B cell (primary cell): Measurements from ENCODE around the gene NTM. TPM values are rescaled to one million over a fixed set of nuclear protein-coding genes. Genes with fewer than 3 reads are reported as not detected.

Experiments used
- ATAC-seq: fragments of 200-7000 bp; cut with Tn5 transposase; one replicate; pipeline ENCODE4 v1.10.0; 2021; ENCODE audit warnings: low read depth, mild to moderate bottlenecking, moderate number of reproducible peaks, moderate library complexity
- CTCF ChIA-PET: fragments of 350-600 bp; sonication (Branson Sonifier 250); formaldehyde crosslinking; loops from one replicate; lab custom pipeline; 2021; ENCODE audit warnings: antibody characterized with exemption, inconsistent platforms; lab: Charles Lee
- POLR2A ChIA-PET: fragments of 350-600 bp; sonication (Branson Sonifier 250); formaldehyde crosslinking; loops from one replicate; lab custom pipeline; 2021; ENCODE audit warnings: antibody characterized with exemption; lab: Charles Lee
- DNase-seq: peaks from one replicate; pipeline ENCODE4 v3.0.0; 2013
- H2AFZ ChIP-seq: 2 replicates; pipeline ENCODE4 v1.6.1; 2012; ENCODE audit warnings: mild to moderate bottlenecking, low read depth, low read length; ENCODE audit not compliant: insufficient read depth, poor library complexity, severe bottlenecking
- H3K27ac ChIP-seq, 2 donors: 1 replicate in 1 of 2; 2 replicates in 1 of 2; pipeline ENCODE4 v1.5.1; 2012 to 2013; ENCODE audit warnings: low read length in 2 of 2, mild to moderate bottlenecking in 2 of 2, moderate library complexity in 1 of 2
- H3K27me3 ChIP-seq, 4 experiments: fragments of 200-600 bp in 1 of 4; sonication (generic) in 1 of 4; replicated peaks in 1 of 4; 1 replicate in 2 of 4; 2 replicates in 2 of 4; pipeline versions ENCODE4 v1.6.1 to v1.7.0; 2013 to 2016; ENCODE audit warnings: low read length in 3 of 4, mild to moderate bottlenecking in 2 of 4, mixed read lengths in 1 of 4, moderate library complexity in 1 of 4; ENCODE audit not compliant: insufficient read depth in 4 of 4, control insufficient read depth in 3 of 4; ENCODE audit errors: control extremely low read depth in 1 of 4
- H3K36me3 ChIP-seq, 2 experiments: replicated peaks in 1 of 2; 1 replicate in 1 of 2; 2 replicates in 1 of 2; pipeline versions ENCODE4 v1.6.1 to v1.7.1; 2013; ENCODE audit warnings: low read length in 1 of 2; ENCODE audit not compliant: insufficient read depth in 2 of 2, control insufficient read depth in 1 of 2; ENCODE audit errors: control extremely low read depth in 1 of 2, extremely low read depth in 1 of 2
- H3K4me1 ChIP-seq, 2 donors: fragments of 200-600 bp in 1 of 2; sonication (generic) in 1 of 2; 1 replicate in 1 of 2; 2 replicates in 1 of 2; pipeline versions ENCODE4 v1.5.1 to v1.6.1; 2013 to 2017; ENCODE audit warnings: low read length in 2 of 2; ENCODE audit not compliant: control insufficient read depth in 2 of 2, insufficient read depth in 2 of 2
- H3K4me2 ChIP-seq: replicated peaks from 2 replicates; pipeline ENCODE3; 2012; ENCODE audit warnings: mild to moderate bottlenecking, low read depth, low read length; ENCODE audit not compliant: poor library complexity, severe bottlenecking
- H3K4me3 ChIP-seq, 5 experiments: fragments of 200-600 bp in 1 of 5; sonication (generic) in 1 of 5; 1 replicate in 3 of 5; 2 replicates in 2 of 5; pipeline versions ENCODE4 v1.5.1 to v1.7.0; 2011 to 2016; ENCODE audit warnings: low read length in 4 of 5, mild to moderate bottlenecking in 4 of 5, low read depth in 2 of 5, control low read depth in 1 of 5, moderate library complexity in 1 of 5; ENCODE audit not compliant: insufficient read depth in 1 of 5; ENCODE audit errors: control extremely low read depth in 1 of 5, extremely low read depth in 1 of 5
- H3K79me2 ChIP-seq: fragments of 200-600 bp; sonication (generic); one replicate; pipeline ENCODE4 v1.6.0; 2016; ENCODE audit warnings: low read length; ENCODE audit not compliant: control insufficient read depth, insufficient read depth
- H3K9ac ChIP-seq: fragments of 200-600 bp; sonication (generic); 2 replicates; pipeline ENCODE4 v1.6.1; 2017; ENCODE audit warnings: mild to moderate bottlenecking, low read length, moderate library complexity
- H3K9me3 ChIP-seq, 3 donors: one replicate each; pipeline versions ENCODE4 v1.6.1 to v1.7.1; 2013; ENCODE audit warnings: low read length in 2 of 3; ENCODE audit not compliant: control insufficient read depth in 2 of 3, insufficient read depth in 1 of 3; ENCODE audit errors: control extremely low read depth in 1 of 3
- H4K20me1 ChIP-seq: 2 replicates; pipeline ENCODE4 v1.6.0; 2012; ENCODE audit warnings: mild to moderate bottlenecking, low read length; ENCODE audit not compliant: insufficient read depth, control insufficient read depth, poor library complexity, severe bottlenecking
- H3K27ac Mint-ChIP-seq: one replicate; pipeline ENCODE4 v1.8.0; 2021; ENCODE audit warnings: mixed read lengths
- H3K27me3 Mint-ChIP-seq: one replicate; pipeline ENCODE4 v1.8.0; 2021; ENCODE audit warnings: mixed read lengths
- H3K4me1 Mint-ChIP-seq: one replicate; pipeline ENCODE4 v1.8.0; 2021; ENCODE audit warnings: mixed read lengths
- H3K4me3 Mint-ChIP-seq: one replicate; pipeline ENCODE4 v1.8.0; 2021; ENCODE audit warnings: mixed read lengths
- H3K9me3 Mint-ChIP-seq: one replicate; pipeline ENCODE4 v1.8.0; 2022; ENCODE audit warnings: mixed read lengths; ENCODE audit not compliant: insufficient read depth
- CTCF ChIP-seq: fragments of 200-600 bp; IDR thresholded peaks from one replicate; pipeline ENCODE4 v1.8.0; 2022; ENCODE audit warnings: antibody characterized with exemption, mild to moderate bottlenecking
- EZH2 ChIP-seq: IDR thresholded peaks from 2 replicates; pipeline ENCODE4 v1.6.1; 2012; ENCODE audit warnings: borderline replicate concordance, low read depth, mild to moderate bottlenecking, moderate library complexity, low read length; ENCODE audit not compliant: insufficient read depth, poor library complexity, severe bottlenecking
- WGBS: methylation state at CpG from one replicate; pipeline ENCODE4 v1.1.5; 2013; ENCODE audit warnings: missing lambda C conversion rate; ENCODE audit not compliant: insufficient coverage; 5-methylcytosine and 5-hydroxymethylcytosine counted together
- intact Hi-C: fragments of 100-400 bp; cut with micrococcal nuclease; formaldehyde crosslinking; loops from one replicate; pipeline ENCODE4 v1.10.0; 2022
- polyA plus RNA-seq: library from polyadenylated mRNA; depleted of rRNA; stranded (reverse); fragments of >200 nt; gene quantifications from 2 replicates; pipeline ENCODE4 v1.2.3, GENCODE V29; 2012
- total RNA-seq, 2 donors: library from RNA; stranded (reverse); fragments of 120-200 nt in 1 of 2; gene quantifications; 1 replicate in 1 of 2; 2 replicates in 1 of 2; pipeline versions ENCODE4 v1.2.3 to v1.2.4, GENCODE V29; 2013 to 2022

Gene NTM
- total and polyA plus RNA-seq, 2 donors (not counting 1 experiment from before 2014, with no cell fraction given), result not detected

GRCh38 chr11:132095230-132096131 is 725.1 kb downstream of the NTM start:
- Mint-ChIP-seq H3K27me3 (no peaks in the 10 kb centered on the region), H3K4me1 (no peaks in the 10 kb centered on the region), H3K4me3 (no peak overlapping the region), H3K9me3 (no peaks in the 10 kb centered on the region), H3K27ac (no peak overlapping the region)
- no peak for ATAC-seq
- WGBS, result 71% methylated on average over 11 of the region's 13 CpGs
- Histone ChIP-seq H3K4me3 (no peak overlapping the region), H4K20me1 (no peaks in the 10 kb centered on the region), H3K9me3 (peaks cover 0 to 3% (median 0%) of the 10 kb centered on the region in 3 donors), H3K27me3 (no peaks in the 10 kb centered on the region), H3K4me2 (no peak overlapping the region), H3K4me1 (no peaks in the 10 kb centered on the region), H3K27ac (no peak overlapping the region), H3K9ac (no peak overlapping the region), H3K36me3 (no peaks in the 10 kb centered on the region), H2AFZ (no peak overlapping the region), H3K79me2 (no peaks in the 10 kb centered on the region)
- ChIA-PET POLR2A (no interaction called here), CTCF (no interaction called here)
- intact Hi-C loops, result no loop called here
- TF ChIP-seq CTCF (no peak), EZH2 (no peak)
- DNase-seq, result no peak

GRCh38 chr11:132096132-132096825 is 725.9 kb downstream of the NTM start:
- no peak overlapping the region for H3K4me2 ChIP-seq
- no peak overlapping the region for H3K4me3 Mint-ChIP-seq
- H3K4me3 ChIP-seq, result no peak overlapping the region
- H3K9me3 Mint-ChIP-seq, result no peaks in the 10 kb centered on the region
- POLR2A ChIA-PET, result no interaction called here
- H3K4me1 Mint-ChIP-seq, result no peaks in the 10 kb centered on the region
- intact Hi-C loops, result no loop called here
- no peaks in the 10 kb centered on the region for H3K79me2 ChIP-seq
- no peaks in the 10 kb centered on the region for H3K36me3 ChIP-seq
- 72% methylated on average over 4 of the region's 11 CpGs for WGBS
- no peak overlapping the region for H3K9ac ChIP-seq
- DNase-seq (no peak), ATAC-seq (no peak)
- H2AFZ ChIP-seq, result no peak overlapping the region
- no peaks in the 10 kb centered on the region for H3K27me3 Mint-ChIP-seq
- no peaks in the 10 kb centered on the region for H3K27me3 ChIP-seq
- H3K27ac ChIP-seq, result no peak overlapping the region
- no peaks in the 10 kb centered on the region for H4K20me1 ChIP-seq
- peaks cover 0 to 3% (median 0%) of the 10 kb centered on the region in 3 donors for H3K9me3 ChIP-seq
- no peaks in the 10 kb centered on the region for H3K4me1 ChIP-seq
- H3K27ac Mint-ChIP-seq, result no peak overlapping the region
- CTCF ChIA-PET, result no interaction called here
- TF ChIP-seq EZH2, result no peak
- no peak for TF ChIP-seq CTCF
